NCI-H2029 treated with DMSO at 0.1 percent for 48 hours (cell line): ENCODE data around the gene KLHL33.

Source experiments
- DNase-seq: peaks from one replicate; lab custom pipeline; 2025; lab: John Stamatoyannopoulos, UW

The KLHL33 gene, protein sequence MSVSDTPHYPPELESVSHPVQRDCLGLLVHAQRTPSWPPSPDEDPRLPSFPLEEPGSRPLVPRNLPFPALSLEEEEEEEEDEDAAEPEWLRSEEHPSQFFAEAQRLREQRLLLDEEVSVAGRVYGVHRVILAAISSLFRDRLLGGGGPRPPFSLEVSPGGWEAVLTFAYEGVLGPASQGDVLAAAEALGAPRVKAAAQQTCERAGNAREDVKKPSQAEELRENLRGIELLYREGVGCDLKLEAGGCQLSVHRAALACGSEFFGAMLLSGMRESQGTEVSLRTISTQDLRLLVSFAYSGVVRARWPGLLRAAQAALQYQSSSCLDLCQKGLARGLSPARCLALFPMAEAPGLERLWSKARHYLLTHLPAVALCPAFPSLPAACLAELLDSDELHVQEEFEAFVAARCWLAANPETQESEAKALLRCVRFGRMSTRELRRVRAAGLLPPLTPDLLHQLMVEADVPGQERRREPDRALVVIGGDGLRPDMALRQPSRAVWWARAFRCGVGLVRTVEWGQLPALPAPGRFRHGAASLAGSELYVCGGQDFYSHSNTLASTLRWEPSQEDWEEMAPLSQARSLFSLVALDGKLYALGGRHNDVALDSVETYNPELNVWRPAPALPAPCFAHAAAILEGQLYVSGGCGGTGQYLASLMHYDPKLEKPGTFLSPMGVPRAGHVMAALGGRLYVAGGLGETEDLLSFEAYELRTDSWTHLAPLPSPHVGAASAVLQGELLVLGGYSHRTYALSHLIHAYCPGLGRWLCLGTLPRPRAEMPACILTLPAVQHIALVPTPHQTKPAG

DNA sequence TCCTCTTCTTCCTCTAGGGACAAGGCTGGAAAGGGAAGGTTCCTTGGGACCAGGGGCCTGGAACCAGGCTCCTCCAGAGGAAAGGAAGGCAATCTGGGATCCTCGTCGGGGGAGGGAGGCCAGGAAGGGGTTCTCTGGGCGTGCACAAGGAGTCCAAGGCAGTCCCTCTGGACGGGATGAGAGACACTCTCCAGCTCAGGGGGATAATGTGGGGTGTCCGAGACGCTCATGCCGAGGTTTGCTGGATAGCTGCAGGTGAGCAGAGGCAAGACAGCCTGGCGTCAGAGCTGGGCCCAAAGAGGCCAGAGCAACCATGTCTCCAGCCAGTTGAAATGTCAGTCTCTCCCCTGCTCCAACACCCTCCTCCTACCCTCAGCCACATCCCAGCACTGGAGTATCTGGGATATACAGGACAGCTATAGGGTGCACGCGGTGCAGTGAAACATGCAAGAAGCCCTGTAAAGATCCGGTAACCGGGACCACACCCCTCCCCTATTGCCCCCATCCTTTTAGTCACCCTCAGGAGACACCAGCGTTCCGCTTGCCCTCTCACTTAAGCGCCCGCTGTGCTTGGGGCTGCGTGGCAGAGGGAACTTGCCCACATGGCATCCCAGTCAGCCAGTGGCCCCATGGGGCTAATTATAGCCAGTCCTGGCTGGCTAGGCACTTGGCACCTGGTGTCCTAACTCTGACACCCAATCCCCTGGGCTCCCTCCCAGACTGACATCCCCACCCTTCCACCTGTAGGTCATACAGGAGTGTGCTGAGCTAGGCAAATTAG, at the start of gene KLHL33:
Gene KLHL33 (minus strand): TSS at position 585 of the 781 bp plus-strand sequence. CDS start 355 bp downstream, at position 230.
- no peak for DNase-seq

DNA sequence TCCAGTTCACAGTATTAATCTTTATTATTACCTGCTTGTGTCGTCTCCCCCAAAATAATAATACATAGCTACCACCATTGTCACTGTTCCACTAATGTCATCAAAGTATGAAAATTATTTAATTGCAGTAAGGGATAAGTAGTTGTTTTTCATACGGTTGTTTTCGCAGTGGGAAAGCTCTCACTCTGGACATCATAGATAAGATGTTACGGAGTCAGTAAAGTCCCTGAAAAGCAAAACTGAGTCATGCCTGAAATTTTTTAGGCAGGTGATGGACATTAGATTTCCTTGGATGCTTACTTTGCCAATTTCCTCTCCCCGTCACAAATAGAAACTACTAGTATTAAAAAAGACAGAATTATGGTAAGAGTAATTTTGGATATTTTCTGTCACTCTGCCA, 46.4 kb upstream of the KLHL33 start:
- no peak for DNase-seq

DNA sequence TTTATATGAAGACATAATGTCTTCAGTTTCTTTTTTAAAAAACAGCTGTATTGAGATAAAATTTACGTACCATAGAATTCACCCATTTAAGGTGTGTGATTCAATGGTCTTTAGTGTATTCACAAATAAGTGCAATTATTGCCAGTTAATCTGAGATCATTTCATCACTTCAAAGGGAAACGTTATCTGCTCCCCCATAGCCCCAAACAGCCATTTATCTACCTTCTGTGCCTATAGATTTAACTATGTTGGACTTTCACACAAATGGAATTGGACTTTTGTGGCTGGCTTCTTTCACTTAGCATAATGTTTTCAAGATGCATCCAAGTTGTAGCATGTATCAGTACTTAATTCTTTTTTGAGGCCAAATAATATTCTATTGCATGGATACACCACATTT, 42.9 kb upstream of the KLHL33 start:
- no peak for DNase-seq

DNA sequence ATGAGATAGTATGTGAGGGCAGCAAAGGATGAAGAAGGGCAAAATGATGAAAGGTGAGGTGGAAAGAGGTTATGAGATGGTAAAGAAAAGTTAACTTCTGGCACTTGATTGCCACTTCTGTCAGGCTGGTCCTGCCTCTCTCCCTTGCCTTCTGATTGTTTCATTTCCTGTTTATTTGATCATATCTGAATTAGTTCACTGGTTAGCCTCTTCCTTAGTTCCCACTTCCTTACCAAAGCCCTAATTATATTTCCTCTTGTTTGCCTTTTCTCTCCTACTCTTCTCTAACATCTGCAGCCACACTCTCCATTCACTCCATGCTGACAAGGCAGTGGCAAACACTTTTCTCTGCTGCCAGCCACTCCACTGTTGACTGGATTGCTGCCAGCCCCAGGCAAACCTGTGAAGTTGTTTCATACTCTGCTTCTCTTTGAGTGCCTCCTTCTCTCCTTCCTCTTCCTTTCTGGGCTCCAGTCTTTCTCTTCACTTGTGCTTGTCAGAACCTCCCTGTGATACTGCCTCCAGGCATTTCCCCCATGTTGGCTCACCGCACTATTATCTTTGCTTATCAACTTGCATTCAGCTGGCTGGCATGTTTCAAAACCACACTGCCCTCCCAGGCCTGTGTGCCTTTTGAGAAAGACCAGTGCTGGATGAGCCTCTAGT, 41.4 kb upstream of the KLHL33 start:
- DNase-seq, result peak; percentile 69

DNA sequence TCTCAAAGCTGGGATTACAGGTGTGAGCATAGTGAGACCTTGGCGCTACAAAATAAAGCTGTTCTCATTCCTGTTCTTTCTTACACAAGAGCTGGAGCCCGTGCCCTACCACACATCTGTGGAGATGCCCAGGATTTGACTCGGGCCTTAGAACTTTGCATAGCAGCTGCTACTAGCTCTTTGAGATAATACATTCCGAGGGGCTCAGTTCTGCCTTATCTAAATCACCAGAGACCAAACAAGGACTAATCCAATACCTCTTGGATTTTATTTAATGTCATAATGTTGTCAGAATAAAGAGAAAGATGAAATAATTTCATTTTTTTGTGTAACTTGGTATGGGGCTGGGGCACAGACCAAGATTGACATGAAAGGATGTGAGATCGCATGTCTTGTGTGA, 40.8 kb upstream of the KLHL33 start:
- DNase-seq, result no peak

DNA sequence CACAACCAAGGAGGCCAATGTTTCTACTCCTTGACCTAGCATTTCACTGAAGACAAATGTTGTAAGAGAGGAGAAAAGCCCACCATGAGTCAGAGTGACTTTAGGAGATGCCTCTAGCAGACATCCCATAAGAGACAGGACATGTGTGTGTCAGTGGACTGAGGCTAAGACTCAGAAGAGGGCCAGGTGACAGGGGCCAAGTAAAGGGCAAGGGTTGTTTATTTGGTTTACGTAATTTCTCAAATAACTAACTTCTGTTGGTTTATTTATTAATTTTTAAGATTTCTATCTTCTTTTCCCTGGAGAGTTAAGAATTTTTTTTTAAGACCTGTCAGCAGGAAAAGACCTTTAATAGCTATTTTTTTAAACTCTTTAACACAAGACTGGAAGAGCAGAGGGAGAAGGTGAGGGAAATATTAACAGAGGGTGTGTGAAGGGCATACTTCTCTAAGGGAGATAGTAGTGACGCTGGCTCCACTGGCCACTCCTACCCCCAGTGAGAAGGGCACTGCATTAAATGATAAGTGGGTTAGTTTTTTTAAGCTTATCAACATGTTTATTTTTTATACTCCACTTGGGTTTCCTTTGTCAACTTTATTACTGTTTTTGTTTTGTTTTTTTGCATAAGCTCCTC, 36.7 kb upstream of the KLHL33 start:
- DNase-seq, result no peak

DNA sequence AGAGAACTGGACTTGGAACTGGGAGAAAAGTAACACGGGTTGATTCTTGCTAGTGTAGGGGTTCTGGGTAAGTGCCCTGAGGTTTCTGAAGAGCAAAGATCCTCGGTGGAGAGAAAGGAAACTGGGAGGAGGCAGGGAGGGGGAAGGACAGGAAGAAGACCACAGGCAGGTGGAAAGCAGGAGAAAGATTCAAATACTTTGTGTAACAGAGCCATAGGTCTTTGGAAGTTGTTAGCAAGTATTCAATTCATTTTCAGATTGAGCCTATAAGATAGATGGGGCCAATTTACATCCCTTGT, 34.6 kb upstream of the KLHL33 start:
- no peak for DNase-seq

DNA sequence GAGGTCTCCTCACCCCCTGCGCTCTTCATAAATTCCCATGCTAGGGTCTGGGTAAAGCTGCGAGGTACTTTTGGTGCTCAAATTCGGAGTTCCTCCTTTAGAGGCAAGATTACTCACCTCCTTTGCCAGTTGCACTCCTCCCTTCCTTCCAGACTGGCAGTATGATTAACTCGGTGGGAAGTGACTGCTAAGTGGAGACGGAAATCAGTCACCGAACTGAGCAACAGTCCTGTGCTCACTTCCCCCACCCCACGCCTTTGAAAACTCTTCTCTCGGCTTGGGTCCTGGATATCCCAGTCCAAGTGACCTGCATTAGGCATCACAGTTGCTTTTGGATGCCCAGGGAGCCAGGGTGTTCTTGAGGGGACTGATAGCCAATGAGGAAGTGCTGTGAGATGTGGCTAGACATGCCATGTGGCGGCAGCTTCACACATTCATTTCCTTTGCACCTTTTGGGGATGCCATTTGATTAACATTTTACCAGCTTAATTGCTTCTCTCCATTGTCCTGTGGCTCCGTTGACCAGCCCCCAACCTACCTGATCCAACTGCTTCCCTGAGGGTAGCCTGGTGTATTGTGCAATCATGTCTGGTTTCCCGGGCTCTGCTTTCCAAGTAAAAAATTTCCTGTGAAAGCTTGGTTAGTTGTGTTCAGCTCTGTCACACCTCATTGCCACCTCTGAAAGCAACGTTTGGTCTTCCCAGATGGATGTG, 34.1 kb upstream of the KLHL33 start:
- peak; percentile 47 for DNase-seq

DNA sequence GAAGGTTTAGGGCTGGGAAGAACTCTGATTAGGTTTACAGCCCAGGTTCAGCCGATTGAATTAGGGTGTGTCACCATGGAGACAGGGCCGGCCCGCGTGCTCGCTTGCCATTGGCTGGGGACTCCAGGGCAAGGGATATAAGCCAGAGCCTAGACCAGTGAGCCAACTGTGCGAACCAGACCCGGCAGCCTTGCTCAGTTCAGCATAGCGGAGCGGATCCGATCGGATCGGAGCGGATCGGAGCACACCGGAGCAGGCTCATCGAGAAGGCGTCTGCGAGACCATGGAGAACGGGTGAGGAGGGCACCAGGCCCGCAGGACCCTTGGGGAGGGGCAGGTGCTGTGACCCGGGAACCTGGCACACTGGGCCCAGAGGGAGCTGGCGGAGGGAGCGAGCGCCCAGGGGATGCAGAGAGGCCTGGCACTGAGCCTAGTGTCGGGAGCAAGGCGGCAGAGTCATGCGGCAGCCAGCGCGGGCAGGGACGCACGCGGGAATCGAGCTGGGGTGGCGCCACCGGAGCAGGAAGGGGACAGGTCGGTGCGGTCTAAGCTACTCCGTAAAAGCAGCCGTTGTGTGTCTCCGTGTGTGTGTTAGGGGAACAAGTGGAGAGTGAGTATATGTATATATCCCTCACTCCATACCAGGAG, 33.4 kb upstream of the KLHL33 start, which contains the start of gene PNP:
Gene PNP (plus strand): TSS at position 165 of the 648 bp plus-strand sequence. CDS start 119 bp downstream, at position 284.
- peak; percentile 70 for DNase-seq

DNA sequence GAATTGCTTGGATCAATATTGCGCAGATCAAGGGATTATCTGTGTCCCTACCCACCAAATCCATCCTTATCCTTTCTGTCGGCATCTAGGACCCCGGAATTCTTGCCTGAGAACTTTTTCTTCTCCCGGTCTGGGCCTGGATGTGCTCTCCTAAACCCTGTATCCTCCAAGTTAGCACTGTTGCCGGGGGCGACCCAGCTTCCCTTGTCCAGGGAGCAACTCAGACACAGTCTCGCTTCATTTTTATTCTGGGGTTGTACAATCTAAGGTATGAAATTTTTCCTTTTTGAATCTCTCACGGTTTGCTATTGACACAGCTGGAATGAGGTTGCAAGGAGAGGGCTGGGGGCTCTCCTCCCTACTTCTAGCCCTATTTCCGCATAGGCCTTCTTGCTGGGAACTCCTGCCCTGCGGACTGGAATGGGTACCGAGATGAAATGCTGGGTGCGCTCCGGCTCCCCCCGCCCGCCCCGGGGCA, 32.8 kb upstream of the KLHL33 start:
- DNase-seq, result no peak

DNA sequence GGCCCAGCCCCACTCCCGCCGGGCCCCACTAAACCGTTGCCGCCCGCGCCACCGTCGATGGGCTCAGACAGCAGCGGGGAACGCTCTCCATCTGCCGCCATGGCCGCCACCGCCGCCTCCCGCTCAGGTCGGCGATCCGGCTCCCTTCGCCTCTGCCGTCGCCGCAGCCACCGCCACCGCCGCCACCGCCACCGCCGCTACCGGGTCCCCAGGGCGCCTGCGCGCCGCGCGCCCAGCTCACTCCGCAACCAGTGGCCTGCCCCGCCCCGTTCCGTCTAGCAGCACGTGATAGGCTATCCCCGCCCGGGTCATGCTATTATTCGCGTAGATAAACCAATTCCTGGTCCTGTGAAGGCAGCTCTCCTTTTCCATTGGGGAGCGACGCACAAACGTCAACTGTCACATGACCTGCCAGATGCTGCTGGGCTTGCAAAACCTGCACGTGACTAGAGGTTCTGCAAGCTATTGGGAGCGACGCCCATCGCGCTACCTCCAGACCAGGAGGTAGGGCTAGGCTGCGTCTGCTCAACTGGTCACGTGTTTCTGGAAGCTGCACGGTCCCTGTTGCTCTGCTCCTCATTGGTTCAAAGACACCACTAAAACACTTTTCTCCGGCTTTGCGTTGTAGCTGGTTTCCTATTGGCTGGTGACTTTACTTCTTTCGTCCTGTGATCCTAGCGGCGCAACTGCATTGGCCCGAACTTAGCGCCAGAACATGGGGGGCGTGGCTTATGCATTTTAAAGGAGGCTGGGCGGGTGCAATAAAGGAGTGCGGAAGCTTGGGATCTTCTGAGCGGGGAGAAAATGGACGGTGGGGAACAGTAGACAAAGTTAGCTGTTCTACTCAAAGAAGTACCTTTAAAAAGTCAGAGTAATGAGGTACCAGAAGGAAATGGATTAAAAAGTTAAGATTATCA, 25.5 kb upstream of the KLHL33 start, which contains the start of gene PIP4P1:
Gene PIP4P1 (minus strand): TSS at position 210 of the 917 bp plus-strand sequence. CDS start 109 bp downstream, at position 101.
- peak; percentile 98 for DNase-seq

DNA sequence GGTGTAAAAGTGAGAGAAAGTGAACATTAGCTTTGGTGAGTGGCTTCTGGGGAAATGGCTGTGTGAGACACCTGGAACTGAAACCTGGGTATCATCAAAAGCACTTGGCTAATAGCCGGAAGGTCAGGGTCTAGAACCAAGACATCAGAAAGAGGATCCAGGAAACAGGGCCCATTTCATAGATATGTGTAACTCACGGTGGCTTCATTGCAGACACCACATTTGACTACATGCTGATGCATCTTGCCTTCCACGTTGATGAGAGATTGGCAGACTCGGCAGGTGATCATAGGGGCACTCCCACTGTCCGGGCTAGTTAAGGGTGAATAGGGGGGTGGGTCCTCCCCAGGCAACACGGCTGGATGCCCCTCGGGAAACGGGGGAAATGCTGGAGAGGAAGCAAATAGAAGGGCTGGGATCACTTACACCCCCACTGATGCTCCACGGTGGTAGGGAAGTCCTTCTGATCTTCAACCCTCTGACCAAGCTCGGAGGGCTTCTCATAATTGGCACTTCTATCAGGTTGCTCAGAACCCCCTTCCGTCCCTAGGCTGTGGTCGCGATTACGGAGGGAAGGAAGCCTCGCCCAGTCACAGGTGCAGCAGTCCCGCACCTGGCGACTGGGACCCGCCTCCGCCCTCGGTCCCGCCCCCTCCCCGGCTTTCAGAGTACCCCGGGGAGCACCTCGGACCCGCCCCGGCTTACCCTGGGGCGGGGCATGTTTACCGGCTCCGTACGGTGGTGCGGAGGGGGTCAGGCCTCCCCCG, 24.7 kb upstream of the KLHL33 start:
- DNase-seq, result no peak

DNA sequence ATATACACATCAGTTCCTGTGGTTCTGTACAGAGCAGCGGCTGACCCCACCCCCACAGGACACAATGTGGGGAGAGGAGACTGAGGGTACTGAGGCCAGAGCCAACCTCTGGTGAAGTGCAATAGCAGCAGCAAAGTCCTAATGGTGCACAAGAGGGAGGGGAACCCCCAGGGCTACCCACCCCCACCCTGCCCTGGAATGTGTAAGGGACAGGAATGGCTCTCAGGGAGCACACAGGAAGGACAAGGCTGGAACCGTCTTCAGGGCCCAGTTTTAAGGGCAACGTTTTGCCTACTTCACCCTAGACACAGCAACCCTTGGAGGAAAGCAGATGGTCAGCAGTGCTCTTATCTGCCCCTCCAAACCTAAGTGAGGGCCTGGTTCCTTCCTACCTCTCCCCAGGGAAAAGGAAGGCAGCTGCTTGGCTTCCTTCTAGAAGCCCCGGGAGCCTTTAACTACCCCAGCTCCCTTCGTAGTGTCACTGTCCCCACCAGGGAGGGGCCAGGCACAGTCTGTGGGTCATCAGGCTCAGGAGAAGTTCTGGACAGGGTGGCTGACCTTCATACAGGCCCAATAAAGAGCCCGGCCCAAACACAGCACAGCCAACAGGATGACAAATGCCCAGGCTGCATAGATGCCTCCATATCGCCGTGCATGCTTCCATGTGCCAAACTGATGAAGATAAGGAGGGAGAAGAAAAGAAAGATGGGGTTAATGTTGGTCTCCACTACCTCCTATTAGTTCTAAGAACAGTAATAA, 22.2 kb upstream of the KLHL33 start:
- no peak for DNase-seq

DNA sequence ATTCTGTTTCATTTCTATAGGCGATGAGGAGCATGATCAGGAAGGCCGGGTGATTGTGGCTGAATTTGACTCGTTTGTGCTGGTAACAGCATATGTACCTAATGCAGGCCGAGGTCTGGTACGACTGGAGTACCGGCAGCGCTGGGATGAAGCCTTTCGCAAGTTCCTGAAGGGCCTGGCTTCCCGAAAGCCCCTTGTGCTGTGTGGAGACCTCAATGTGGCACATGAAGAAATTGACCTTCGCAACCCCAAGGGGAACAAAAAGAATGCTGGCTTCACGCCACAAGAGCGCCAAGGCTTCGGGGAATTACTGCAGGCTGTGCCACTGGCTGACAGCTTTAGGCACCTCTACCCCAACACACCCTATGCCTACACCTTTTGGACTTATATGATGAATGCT, 21.0 kb upstream of the KLHL33 start:
- DNase-seq, result no peak

DNA sequence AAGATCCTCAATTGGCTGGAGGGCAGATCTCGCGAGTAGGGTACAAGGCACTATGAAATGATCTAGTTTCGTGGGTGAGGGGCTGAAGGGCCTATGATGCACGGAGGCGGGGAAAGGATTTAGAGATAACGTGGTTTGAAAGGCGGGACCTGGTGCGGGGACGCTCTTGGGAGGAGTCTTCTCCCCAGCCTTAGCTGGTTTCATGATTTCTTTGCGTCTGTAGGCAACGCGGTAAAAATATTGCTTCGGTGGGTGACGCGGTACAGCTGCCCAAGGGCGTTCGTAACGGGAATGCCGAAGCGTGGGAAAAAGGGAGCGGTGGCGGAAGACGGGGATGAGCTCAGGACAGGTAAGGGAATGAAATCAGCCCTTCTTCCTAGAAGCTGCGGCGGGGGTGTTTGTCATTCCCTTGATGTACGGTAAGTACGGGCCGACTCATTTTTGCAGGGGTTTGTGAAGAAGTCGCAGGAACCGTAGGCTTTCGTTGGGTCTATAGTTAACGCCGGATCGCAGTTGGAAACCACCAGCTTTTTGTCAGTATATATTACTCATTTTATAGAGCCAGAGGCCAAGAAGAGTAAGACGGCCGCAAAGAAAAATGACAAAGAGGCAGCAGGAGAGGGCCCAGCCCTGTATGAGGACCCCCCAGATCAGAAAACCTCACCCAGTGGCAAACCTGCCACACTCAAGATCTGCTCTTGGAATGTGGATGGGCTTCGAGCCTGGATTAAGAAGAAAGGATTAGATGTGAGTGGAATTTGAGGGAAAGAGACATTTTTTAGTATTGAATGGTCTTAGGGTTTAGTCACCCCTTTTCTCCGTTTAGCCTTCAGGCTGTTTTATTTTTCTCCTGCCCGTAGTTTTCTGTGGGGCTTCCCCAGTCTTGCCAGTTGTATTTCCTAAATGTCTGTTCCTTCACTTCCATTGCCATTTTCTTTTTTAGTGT, 19.7 kb upstream of the KLHL33 start:
- no peak for DNase-seq
